HepG2 (cell line): ENCODE measurements around the gene SNRNP48. TPM values are rescaled to one million over a fixed set of nuclear protein-coding genes. Genes with fewer than 3 reads are reported as not detected.

Source experiments
- ADNP ChIP-seq: sonication (generic); formaldehyde crosslinking; IDR thresholded peaks from 2 replicates; pipeline ENCODE4 v1.4.0; 2020; ENCODE audit warnings: missing genetic modification reagents
- ARHGAP35 ChIP-seq: sonication (generic); formaldehyde crosslinking; IDR thresholded peaks from 2 replicates; pipeline ENCODE4 v1.9.0; 2022; ENCODE audit warnings: mild to moderate bottlenecking, inconsistent platforms, moderate library complexity, missing genetic modification reagents, borderline replicate concordance
- CAMTA2 ChIP-seq: sonication (generic); formaldehyde crosslinking; IDR thresholded peaks from 2 replicates; pipeline ENCODE4 v1.4.0; 2020; ENCODE audit warnings: mild to moderate bottlenecking, missing genetic modification reagents, borderline replicate concordance
- ELF4 ChIP-seq: sonication (generic); formaldehyde crosslinking; IDR thresholded peaks from 2 replicates; pipeline ENCODE4 v1.5.0; 2020; ENCODE audit warnings: missing genetic modification reagents, mild to moderate bottlenecking, moderate library complexity, borderline replicate concordance
- KDM6A ChIP-seq: IDR thresholded peaks from 2 replicates; pipeline ENCODE4 v1.6.1; 2016; ENCODE audit warnings: low read depth
- MAFF ChIP-seq: IDR thresholded peaks from 2 replicates; pipeline ENCODE4 v1.6.1; 2011; ENCODE audit warnings: low read depth, low read length, improper control_type of control experiment
- MAFK ChIP-seq, 2 experiments: IDR thresholded peaks in 1 of 2; conservative IDR thresholded peaks in 1 of 2; 2 replicates each; pipeline ENCODE4 v1.6.1; 2011; ENCODE audit warnings: improper control_type of control experiment in 2 of 2, low read length in 2 of 2
- PTBP1 ChIP-seq: fragments of 200-400 bp; formaldehyde crosslinking; IDR thresholded peaks from 2 replicates; pipeline ENCODE4 v1.6.1; 2018; ENCODE audit warnings: low read length, low read depth; ENCODE audit not compliant: poor library complexity, severe bottlenecking
- RARG ChIP-seq: sonication (generic); formaldehyde crosslinking; IDR thresholded peaks from 2 replicates; pipeline ENCODE4 v1.4.0; 2020; ENCODE audit warnings: low read depth, mild to moderate bottlenecking, missing genetic modification reagents
- SRSF9 ChIP-seq: fragments of 200-400 bp; formaldehyde crosslinking; IDR thresholded peaks from 2 replicates; pipeline ENCODE4 v1.6.1; 2018; ENCODE audit warnings: borderline replicate concordance, mild to moderate bottlenecking, low read depth, low read length; ENCODE audit not compliant: insufficient read depth, poor library complexity, severe bottlenecking
- ZFP1 ChIP-seq: IDR thresholded peaks from 2 replicates; pipeline ENCODE4 v1.6.1; 2016
- ZNF333 ChIP-seq: sonication (generic); formaldehyde crosslinking; IDR thresholded peaks from 2 replicates; pipeline ENCODE4 v1.4.0; 2020; ENCODE audit warnings: mild to moderate bottlenecking, missing genetic modification reagents, borderline replicate concordance
- ZNF335 ChIP-seq: sonication (generic); formaldehyde crosslinking; IDR thresholded peaks from 2 replicates; pipeline ENCODE4 v1.4.0; 2020; ENCODE audit warnings: missing genetic modification reagents
- ZNF337 ChIP-seq: sonication (generic); formaldehyde crosslinking; IDR thresholded peaks from 2 replicates; pipeline ENCODE4 v1.5.1; 2020; ENCODE audit warnings: missing genetic modification reagents, low read depth, mild to moderate bottlenecking, borderline replicate concordance
- ZNF720 ChIP-seq: sonication (generic); formaldehyde crosslinking; IDR thresholded peaks from 2 replicates; pipeline ENCODE4 v1.4.0; 2020; ENCODE audit warnings: missing genetic modification reagents
- ZNF737 ChIP-seq: sonication (generic); formaldehyde crosslinking; IDR thresholded peaks from 2 replicates; pipeline ENCODE4 v1.5.0; 2020; ENCODE audit warnings: missing genetic modification reagents, mild to moderate bottlenecking, borderline replicate concordance
- ZNF792 ChIP-seq: IDR thresholded peaks from 2 replicates; pipeline ENCODE4 v1.6.1; 2016
- ZNF83 ChIP-seq: sonication (generic); formaldehyde crosslinking; IDR thresholded peaks from 2 replicates; pipeline ENCODE4 v1.4.0; 2020; ENCODE audit warnings: missing genetic modification reagents, mild to moderate bottlenecking, borderline replicate concordance
- polyA plus RNA-seq, 8 experiments: library from polyadenylated mRNA; depleted of rRNA in 3 of 8; stranded (reverse) in 7 of 8; unstranded in 1 of 8; fragments of >200 nt; fragmentation: Illumina TruSeq in 4 of 8; extraction: Trizol in 4 of 8; gene quantifications; 2 replicates each; pipeline versions ENCODE4 v1.2.1 to v1.2.3, GENCODE V29; 2011 to 2016; ENCODE audit warnings: low read depth in 4 of 8, missing spikeins in 1 of 8, mixed read lengths in 1 of 8; ENCODE audit not compliant: insufficient read depth in 1 of 8
- total RNA-seq, 5 experiments: library from RNA; depleted of rRNA; stranded (reverse); fragments of >200 nt; fragmentation: Illumina TruSeq; extraction: Trizol; gene quantifications; 2 replicates each; pipeline ENCODE4 v1.2.3, GENCODE V29; 2016; ENCODE audit warnings: low read depth in 1 of 5
- TF ChIP-seq, protein P1 (sequence below): fragments of 450-650 bp; IDR thresholded peaks from 2 replicates; pipeline ENCODE4 v1.6.1; 2017; ENCODE audit warnings: mild to moderate bottlenecking
- TF ChIP-seq, protein P2 (sequence below): IDR thresholded peaks from 2 replicates; pipeline ENCODE4 v1.6.1; 2016; ENCODE audit warnings: low read depth, control low read depth
- TF ChIP-seq, protein P3 (sequence below): sonication (generic); formaldehyde crosslinking; IDR thresholded peaks from 2 replicates; pipeline ENCODE4 v1.5.0; 2020; ENCODE audit warnings: missing genetic modification reagents
- TF ChIP-seq, protein P4 (sequence below): sonication (generic); formaldehyde crosslinking; IDR thresholded peaks from 2 replicates; pipeline ENCODE4 v1.5.1; 2020; ENCODE audit warnings: mild to moderate bottlenecking, missing genetic modification reagents, borderline replicate concordance
- TF ChIP-seq, protein P5 (sequence below): sonication (generic); formaldehyde crosslinking; IDR thresholded peaks from 2 replicates; pipeline ENCODE4 v1.5.0; 2020; ENCODE audit warnings: mild to moderate bottlenecking, missing genetic modification reagents, borderline replicate concordance

The SNRNP48 gene
- total and polyA plus RNA-seq, 2 of the 13 experiments (the other 11 are each of a cell fraction or from before 2014, with no cell fraction given), result 17.5 to 47.5 TPM

DNA sequence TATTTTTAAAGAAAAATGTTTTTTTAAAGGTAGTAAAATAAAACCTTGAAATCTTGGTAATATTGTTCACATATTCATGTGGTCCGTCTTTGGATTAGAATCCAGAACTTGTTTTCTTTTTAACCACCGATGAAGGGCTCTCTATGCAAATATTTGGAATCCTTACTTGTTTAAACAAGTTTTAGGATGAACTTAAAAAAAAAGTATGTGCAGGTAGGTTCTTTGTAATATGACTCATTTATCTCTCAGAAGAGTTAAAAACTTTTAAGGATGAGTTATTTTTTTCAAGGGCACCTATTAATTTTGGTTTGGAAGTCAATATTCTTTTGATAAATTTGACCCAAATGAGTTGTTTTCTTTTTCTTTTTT lies 39.6 kb upstream of the SNRNP48 start (continued):
- TF ChIP-seq, protein P1, sequence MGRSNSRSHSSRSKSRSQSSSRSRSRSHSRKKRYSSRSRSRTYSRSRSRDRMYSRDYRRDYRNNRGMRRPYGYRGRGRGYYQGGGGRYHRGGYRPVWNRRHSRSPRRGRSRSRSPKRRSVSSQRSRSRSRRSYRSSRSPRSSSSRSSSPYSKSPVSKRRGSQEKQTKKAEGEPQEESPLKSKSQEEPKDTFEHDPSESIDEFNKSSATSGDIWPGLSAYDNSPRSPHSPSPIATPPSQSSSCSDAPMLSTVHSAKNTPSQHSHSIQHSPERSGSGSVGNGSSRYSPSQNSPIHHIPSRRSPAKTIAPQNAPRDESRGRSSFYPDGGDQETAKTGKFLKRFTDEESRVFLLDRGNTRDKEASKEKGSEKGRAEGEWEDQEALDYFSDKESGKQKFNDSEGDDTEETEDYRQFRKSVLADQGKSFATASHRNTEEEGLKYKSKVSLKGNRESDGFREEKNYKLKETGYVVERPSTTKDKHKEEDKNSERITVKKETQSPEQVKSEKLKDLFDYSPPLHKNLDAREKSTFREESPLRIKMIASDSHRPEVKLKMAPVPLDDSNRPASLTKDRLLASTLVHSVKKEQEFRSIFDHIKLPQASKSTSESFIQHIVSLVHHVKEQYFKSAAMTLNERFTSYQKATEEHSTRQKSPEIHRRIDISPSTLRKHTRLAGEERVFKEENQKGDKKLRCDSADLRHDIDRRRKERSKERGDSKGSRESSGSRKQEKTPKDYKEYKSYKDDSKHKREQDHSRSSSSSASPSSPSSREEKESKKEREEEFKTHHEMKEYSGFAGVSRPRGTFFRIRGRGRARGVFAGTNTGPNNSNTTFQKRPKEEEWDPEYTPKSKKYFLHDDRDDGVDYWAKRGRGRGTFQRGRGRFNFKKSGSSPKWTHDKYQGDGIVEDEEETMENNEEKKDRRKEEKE, result no peak
- TF ChIP-seq ELF4 (no peak), ZNF83 (CRISPR knock-in tag) (no peak), ZNF792 (CRISPR knock-in tag) (no peak), SRSF9 (no peak), RARG (CRISPR knock-in tag) (no peak), ZFP1 (CRISPR knock-in tag) (no peak), CAMTA2 (CRISPR knock-in tag) (no peak), ADNP (CRISPR knock-in tag) (no peak), ZNF737 (CRISPR knock-in tag) (no peak), MAFF (no peak), KDM6A (CRISPR knock-in tag) (no peak), MAFK (conservative IDR thresholded peaks at IDR 0.05 in 1 of 2, IDR thresholded peaks at IDR 0.05 in 1 of 2; ENCODE audit: low read length in 2 of 2) (no peak), ZNF720 (CRISPR knock-in tag) (no peak), PTBP1 (no peak), ZNF337 (CRISPR knock-in tag) (no peak), ZNF333 (CRISPR knock-in tag) (no peak), ZNF335 (CRISPR knock-in tag) (no peak), ARHGAP35 (CRISPR knock-in tag) (no peak)
- TF ChIP-seq, protein P2, sequence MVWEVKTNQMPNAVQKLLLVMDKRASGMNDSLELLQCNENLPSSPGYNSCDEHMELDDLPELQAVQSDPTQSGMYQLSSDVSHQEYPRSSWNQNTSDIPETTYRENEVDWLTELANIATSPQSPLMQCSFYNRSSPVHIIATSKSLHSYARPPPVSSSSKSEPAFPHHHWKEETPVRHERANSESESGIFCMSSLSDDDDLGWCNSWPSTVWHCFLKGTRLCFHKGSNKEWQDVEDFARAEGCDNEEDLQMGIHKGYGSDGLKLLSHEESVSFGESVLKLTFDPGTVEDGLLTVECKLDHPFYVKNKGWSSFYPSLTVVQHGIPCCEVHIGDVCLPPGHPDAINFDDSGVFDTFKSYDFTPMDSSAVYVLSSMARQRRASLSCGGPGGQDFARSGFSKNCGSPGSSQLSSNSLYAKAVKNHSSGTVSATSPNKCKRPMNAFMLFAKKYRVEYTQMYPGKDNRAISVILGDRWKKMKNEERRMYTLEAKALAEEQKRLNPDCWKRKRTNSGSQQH, result no peak
- TF ChIP-seq, protein P3, sequence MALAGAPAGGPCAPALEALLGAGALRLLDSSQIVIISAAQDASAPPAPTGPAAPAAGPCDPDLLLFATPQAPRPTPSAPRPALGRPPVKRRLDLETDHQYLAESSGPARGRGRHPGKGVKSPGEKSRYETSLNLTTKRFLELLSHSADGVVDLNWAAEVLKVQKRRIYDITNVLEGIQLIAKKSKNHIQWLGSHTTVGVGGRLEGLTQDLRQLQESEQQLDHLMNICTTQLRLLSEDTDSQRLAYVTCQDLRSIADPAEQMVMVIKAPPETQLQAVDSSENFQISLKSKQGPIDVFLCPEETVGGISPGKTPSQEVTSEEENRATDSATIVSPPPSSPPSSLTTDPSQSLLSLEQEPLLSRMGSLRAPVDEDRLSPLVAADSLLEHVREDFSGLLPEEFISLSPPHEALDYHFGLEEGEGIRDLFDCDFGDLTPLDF, result no peak
- TF ChIP-seq, protein P4, sequence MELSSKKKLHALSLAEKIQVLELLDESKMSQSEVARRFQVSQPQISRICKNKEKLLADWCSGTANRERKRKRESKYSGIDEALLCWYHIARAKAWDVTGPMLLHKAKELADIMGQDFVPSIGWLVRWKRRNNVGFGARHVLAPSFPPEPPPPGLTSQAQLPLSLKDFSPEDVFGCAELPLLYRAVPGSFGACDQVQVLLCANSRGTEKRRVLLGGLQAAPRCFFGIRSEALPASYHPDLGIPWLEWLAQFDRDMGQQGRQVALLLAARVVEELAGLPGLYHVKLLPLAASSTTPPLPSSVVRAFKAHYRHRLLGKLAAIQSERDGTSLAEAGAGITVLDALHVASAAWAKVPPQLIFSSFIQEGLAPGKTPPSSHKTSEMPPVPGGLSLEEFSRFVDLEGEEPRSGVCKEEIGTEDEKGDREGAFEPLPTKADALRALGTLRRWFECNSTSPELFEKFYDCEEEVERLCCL (CRISPR knock-in tag), result no peak
- TF ChIP-seq, protein P5, sequence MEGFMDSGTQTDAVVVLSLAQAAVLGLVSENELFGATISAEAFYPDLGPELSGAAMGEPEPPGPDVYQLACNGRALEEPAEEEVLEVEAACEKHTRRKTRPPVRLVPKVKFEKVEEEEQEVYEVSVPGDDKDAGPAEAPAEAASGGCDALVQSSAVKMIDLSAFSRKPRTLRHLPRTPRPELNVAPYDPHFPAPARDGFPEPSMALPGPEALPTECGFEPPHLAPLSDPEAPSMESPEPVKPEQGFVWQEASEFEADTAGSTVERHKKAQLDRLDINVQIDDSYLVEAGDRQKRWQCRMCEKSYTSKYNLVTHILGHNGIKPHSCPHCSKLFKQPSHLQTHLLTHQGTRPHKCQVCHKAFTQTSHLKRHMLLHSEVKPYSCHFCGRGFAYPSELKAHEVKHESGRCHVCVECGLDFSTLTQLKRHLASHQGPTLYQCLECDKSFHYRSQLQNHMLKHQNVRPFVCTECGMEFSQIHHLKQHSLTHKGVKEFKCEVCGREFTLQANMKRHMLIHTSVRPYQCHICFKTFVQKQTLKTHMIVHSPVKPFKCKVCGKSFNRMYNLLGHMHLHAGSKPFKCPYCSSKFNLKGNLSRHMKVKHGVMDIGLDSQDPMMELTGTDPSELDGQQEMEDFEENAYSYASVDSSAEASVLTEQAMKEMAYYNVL (CRISPR knock-in tag), result no peak
